CD4-positive, alpha-beta T cell treated with Interleukin-2 at 100 ng/mL for 4 hours (primary cell): Measurements from ENCODE around the gene MAN1A1.
"Not testable (repeated sequence)": the region's sequence is repeated elsewhere in the genome, so short reads cannot be mapped to it uniquely, and the experiment has no call there.

ENCODE experiments used
- DNase-seq: peaks from one replicate; pipeline ENCODE4 v3.0.0-alpha.2; 2020; ENCODE audit warnings: low spot score

The MAN1A1 gene

GRCh38 chr6:119303164-119303887 is 46.2 kb downstream of the MAN1A1 start:
- DNase-seq = no peak

- no peak for DNase-seq
Measured at GRCh38 chr6:119301429-119301828, 48.1 kb downstream of the MAN1A1 start.

GRCh38 chr6:119299694-119300093 is 49.9 kb downstream of the MAN1A1 start:
- DNase-seq = no peak

- DNase-seq = no peak
Measured at GRCh38 chr6:119297049-119297448, 52.5 kb downstream of the MAN1A1 start.

GRCh38 chr6:119296036-119297035 is 53.2 kb downstream of the MAN1A1 start:
- DNase-seq = no peak

GRCh38 chr6:119294984-119295383 is 54.6 kb downstream of the MAN1A1 start:
- no peak for DNase-seq

GRCh38 chr6:119291060-119291459 is 58.5 kb downstream of the MAN1A1 start:
- not testable (repeated sequence) for DNase-seq

- no peak for DNase-seq
Measured at GRCh38 chr6:119290306-119290705, 59.3 kb downstream of the MAN1A1 start.

GRCh38 chr6:119289651-119290050 is 59.9 kb downstream of the MAN1A1 start:
- DNase-seq = no peak

- no peak for DNase-seq
Measured at GRCh38 chr6:119285908-119286625, 63.5 kb downstream of the MAN1A1 start.

GRCh38 chr6:119284861-119285521 is 64.6 kb downstream of the MAN1A1 start:
- no peak for DNase-seq

GRCh38 chr6:119283979-119284545 is 65.5 kb downstream of the MAN1A1 start:
- DNase-seq = no peak

- DNase-seq = no peak
Measured at GRCh38 chr6:119283214-119283613, 66.3 kb downstream of the MAN1A1 start.

- no peak for DNase-seq
Measured at GRCh38 chr6:119280668-119281067, 68.9 kb downstream of the MAN1A1 start.

- DNase-seq = no peak
Measured at GRCh38 chr6:119280080-119280479, 69.5 kb downstream of the MAN1A1 start.

GRCh38 chr6:119278625-119279024 is 70.9 kb downstream of the MAN1A1 start:
- DNase-seq = no peak

GRCh38 chr6:119277052-119277451 is 72.5 kb downstream of the MAN1A1 start:
- DNase-seq = no peak

GRCh38 chr6:119276211-119276610 is 73.3 kb downstream of the MAN1A1 start:
- no peak for DNase-seq

GRCh38 chr6:119274197-119274595 is 75.4 kb downstream of the MAN1A1 start:
- no peak for DNase-seq

GRCh38 chr6:119273272-119274196 is 76.0 kb downstream of the MAN1A1 start:
- DNase-seq = no peak
